ENCODE results near the gene SIGLEC11.
"Not testable (repeated sequence)": the region's sequence is repeated elsewhere in the genome, so short reads cannot be mapped to it uniquely, and the experiment has no call there.

The SIGLEC11 gene

DNA sequence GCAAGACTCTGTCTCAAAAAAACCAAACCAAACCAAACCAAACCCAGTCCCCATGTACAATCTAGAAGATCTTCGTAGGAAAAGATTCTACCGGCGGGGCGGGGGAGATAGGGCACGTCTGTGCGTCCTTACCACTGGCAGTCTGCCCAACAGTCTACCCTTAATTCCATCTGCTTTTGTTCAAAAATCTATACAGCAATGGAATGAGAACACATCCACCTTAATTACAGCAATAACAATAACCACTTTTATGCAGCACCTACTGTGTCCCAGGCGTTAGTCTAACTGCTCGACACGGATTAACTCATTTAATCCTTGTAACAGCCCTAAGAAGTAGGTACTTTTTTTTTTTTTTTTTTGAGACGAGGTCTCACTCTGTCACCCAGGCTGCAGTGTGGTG is 34.5 kb downstream of the SIGLEC11 start:
- DNase-seq (ENCODE audit: low read depth in 2 of 2), result no peak

DNA sequence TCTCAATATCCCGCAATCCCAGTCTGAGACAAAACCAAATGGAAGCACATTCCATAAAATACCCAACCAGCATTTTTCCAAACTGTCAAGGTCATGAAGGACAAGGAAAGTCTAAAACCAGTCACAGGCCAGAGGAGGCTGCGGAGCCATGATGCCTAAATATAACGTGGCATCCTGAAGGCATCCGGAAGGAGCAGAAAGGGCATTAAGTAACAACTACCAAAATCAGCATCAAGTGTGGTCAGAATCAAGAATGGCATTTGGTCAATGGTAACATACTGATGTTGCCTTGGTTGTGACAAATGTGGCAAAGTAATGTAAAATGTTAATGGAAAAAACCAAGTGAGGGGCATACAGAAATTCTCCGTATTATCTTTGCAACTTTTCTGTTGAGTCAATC is 35.5 kb downstream of the SIGLEC11 start:
- DNase-seq (ENCODE audit: low read depth in 2 of 2), result no peak

DNA sequence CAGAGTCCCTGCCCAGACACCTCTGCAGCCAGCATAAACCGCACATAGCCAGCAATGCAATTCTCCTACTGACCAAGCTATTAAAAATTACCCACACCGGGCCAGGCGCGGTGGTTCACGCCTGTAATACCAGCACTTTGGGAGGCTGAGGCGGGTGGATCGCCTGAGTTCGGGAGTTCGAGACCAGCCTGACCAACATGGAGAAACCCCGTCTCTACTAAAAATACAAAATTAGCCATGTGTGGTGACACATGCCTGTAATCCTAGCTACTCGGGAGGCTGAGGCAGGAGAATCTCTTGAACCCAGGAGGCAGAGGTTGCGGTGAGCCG is 36.1 kb downstream of the SIGLEC11 start:
- not testable (repeated sequence) for DNase-seq (ENCODE audit: low read depth in 2 of 2)

DNA sequence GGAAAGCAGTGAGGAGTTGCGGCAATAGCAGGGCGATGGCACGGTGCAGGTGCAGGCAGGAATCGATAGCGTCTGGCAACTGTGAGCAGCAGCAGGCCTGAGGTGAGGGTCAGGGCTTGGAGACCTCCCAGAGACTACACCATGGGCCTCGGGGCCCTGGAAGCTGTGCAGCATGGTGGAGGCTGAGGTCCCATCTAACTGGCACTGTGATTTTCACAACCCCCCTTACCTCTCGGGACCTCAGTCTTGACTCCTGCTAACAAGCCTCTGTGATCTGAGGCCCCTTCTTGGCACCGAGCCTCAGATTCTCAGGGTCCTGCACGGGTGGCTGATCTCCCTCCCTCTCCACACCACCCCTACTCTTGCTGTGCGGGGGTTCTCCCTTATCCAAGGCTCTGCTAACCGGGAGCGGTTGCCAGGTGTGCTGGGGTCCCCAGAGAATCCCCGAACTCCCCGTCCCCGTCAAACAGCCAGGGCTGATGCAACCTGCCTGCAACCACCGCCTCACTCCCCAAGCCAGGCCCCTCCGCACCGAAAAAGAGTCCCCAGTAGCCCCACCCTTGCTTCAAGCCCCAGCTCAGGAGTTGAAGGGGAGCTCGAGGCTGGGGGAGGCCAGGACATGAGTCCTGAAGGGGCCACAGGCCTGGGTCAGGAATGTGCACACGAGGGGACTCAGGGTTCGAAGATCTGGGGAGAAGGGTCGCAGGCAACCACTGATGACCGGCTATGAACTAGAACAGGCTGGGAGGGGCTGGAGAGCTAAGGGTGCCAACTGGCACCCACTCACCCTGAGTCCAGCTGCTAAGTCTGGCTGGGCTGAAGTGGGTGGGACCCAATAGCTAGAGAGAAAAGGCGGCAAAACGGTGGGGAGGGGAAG is 36.7 kb downstream of the SIGLEC11 start:
- no peak for DNase-seq (ENCODE audit: low read depth in 2 of 2)

DNA sequence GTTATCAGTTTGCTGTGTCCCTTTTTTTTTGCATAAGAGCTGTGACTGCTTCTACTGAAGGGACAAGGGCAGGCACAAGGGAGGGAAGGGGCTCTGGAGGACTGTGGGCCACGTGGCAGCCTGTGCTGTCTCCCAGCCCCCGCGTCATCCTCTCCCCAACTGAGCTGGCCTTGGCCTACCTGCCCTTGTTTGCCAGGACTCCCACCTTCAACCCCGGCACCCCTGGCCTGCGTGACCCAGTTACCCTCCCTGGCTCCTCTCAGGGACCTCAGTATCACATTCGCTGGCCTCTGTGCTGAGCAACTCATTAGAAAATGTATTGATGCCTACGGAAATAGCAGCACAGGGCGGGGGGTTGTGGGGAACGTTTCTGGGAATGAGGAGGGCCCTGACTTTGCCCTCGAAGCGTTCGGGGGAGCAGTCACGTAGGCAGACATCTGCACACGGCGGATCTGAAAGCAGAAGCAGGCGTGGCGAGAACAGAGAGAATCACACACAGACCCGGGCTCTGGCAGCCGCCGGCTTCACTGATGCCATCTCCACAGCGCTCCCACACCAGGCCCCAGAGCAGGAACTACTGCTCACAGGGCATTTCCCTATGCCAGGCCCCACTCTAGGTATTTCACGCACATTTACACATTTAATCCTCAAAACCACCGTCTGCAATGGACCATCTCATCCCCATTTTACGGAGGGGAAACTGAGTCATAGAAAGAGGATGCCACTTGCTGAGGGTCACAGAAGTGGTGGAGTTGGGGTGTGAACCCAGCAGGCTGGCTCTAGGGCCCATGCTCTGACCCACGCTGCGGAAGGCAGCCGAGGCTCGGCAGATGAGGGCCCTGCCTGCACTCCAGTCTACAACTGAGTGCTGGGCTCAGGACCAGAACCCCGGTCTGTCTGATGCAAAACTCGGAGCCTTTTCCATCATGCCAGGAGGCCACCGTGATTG is 37.6 kb downstream of the SIGLEC11 start:
- DNase-seq (ENCODE audit: low read depth in 2 of 2), result no peak

DNA sequence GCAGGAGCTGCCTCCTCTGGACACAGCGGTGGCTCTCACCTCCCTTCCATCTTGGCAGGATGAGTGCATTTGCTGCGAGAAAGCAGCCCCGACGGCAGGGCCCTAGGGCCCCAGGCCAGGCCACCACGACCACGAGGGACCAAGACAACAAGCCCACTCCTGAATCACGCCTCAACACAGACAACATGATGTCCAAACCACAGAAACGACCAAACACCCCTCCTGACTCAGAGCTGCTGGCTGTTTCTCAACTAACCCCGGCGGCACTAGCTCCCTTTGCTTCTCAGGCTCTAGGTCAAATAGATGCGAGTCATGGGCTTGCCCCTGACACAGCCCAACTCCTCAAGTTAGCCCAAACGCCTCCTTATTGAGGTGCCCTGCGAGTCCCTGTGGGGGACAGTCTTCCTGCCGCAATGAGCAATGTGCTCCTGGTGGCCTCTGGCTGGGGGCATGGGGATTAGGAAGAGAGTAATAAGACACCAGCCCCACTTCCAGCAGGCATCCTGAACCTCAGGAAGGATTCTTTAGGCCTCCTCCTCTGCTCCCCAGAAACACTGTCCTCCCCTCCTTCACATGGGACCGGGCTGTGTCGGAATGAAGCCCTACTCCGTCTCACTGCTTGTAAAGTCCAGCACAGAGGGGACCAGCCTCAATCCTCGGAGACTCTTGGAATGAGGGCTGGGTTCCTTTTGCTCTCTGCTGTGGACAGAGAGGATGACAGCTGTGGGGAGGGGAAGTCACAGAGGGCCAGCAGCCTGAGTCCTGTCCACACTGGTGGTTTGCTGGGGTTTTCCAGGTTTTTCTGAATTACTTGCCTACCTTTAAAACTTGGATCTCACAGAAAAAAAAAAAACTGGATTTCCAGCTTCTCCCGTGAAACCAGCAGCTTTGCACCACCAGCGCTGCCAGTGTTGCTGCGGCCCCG is 38.8 kb downstream of the SIGLEC11 start:
- no peak for DNase-seq (ENCODE audit: low read depth in 2 of 2)

DNA sequence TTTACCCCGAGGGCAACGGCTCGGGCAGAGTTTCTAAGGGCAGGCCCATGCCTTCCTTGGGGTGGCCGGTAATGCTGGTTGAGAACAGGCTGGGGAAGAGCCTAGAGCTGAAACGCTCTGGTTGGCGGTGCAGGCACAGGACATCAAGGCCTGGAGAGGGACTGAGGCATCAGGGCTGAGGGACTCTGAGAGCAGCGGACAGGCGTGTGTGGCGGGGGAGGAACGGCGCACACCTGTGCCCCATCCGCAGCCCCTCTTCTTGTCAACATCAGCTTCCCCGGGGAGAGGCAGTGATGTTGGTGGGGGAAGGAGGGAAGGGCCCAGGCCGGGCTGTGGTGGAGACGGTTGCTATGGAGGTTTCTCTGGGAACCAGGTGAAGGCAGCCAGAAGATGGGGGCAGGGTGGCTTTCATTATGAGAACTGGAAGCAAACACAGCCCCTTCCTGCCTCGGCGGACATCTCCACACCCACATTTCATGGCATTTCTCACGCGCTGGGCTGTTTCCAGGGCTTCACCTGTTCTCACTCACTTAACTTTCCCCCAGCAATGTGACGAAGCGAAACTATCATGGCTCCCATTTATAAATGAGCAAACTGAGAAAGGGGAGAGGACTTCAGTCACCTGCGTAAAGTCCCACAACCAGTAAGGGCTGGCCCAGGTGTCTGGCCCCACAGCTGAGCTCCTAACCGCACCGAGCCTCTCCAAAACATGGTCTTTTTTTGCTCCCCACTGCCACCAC is 40.2 kb downstream of the SIGLEC11 start:
- no peak for DNase-seq (ENCODE audit: low read depth in 2 of 2)

DNA sequence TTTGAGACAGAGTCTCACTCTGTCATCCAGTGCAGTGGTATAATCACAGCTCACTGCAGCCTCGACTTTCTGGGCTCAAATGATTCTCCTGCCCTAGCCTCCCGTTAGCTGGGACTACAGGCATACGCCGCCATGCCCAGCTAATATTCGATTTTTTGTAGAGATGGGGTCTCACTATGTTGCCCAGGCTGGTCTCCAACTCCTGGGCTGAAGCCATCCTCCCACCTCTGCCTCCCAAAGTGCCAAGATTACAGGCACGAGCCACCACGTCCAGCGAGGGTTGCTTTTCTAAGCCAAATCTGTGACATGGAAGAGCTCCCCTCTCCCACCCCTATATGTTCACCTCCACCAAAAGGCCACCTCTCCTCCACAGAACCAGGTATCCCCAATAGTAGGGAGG is 42.9 kb downstream of the SIGLEC11 start:
- no peak for DNase-seq (ENCODE audit: low read depth in 2 of 2)

DNA sequence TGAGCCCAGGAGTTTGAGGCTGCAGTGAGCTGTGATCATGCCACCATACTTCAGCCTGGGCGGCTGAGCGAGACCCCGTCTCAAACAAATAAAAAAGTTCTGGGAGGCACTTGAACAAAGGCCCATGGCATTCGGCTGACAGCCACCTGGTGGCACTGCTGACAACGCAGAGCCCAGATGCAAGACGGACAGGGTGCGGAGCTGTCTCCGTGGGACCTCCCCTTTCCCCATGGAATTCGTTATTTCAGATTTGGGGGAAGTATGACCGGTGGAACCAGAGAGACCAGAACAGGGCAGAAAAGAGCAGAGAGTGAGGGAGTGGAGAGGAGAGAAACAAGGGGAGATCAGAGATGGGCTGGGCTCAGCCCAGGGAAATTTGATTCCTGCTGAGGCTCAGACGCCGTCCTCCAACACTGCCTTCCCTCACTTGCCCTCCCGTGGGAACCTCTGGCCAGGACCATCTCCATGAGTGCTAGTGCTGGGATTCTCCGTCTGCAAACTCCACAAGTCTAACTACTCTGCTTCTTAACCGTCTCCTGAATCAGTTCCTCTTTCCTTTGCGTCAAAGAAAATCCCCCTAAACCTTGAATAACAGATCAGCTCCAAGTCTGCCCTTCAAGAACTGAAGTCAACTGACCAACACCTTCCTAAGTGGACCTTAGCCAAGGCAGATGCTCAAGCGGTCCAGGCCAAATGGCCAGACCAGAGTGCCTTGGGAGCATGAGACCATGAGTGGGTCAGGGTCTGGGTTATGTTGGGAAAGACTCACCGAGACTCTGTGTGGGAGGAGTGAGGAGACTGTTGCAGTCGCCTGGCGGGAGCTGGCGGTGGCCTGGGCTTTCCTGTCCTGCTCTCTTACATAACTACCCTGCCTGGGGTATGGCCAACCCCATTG is 43.9 kb downstream of the SIGLEC11 start:
- DNase-seq (ENCODE audit: low read depth in 2 of 2), result no peak

DNA sequence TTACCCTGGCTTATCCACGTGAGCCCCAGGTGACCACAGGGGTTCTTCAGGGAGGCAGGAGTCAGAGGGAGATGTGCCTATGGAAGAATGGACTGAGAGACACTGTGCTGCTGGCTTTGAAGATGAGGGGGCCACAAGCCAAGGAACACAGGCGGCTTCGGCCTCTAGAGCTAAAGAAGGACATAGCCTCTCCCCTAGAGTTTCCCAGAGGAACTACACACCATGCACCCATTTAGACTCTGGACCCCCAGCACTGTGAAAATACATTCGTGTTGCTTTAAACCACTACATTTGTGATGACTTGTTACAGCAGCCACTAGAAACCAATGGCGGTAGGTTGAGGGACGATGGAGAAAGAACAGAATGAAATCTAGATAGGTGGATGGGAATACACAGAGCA is 45.7 kb downstream of the SIGLEC11 start:
- no peak for DNase-seq (ENCODE audit: low read depth in 2 of 2)

DNA sequence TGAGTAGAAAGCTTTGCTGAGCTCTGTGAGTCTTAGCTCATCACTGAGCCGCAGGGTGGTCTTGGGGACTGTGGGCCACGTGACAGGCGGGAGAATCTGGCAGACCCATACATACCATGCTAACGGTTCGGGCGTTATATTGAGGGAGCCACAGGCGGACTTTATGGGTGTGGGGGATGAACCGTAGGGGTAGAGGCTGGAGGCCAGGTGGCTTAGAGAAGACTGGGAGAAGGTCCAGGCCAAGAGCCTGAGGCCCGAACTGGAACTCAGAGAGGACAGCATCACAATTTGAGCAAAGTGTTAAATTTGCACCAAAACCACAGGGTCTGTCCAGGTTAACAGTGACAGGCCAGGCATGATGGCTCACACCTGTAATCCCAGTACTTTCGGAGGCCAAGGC is 47.3 kb downstream of the SIGLEC11 start:
- DNase-seq (ENCODE audit: low read depth in 2 of 2), result no peak

DNA sequence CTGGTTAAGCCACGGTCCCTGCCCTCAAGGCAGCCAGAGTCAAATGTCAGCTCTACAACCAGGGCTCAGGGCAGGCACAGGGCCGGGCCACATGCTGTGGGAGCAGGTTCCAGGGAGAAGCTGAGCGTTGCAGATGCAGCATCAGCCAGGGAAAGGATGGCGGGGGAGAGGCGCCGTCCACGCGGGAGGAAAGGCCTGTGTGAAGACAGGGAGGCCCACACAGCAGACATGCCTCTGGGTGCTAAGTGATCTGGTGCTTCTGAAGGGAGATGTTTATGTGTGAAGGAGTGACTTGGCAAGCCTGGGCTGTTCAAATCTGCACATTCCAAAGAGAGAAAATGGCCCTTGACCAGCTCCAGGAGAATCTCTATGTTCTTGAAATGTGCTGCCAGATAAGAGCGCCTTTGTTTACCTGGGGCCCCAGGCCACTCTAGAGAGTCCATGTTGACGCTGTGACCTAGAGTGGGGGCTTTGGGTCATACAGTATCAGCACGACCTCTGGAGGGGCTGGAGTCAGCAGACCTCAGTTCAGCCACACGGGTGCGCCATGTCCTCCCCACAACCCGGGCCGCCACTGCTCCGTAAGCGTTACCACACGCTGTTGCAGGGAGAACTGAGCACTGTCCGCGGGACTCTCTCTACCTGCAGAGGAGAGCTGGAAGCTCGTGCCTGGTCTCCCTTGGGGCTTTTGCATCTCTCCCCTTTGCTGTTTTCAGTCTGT is 47.8 kb downstream of the SIGLEC11 start:
- DNase-seq (ENCODE audit: low read depth in 2 of 2), result no peak

DNA sequence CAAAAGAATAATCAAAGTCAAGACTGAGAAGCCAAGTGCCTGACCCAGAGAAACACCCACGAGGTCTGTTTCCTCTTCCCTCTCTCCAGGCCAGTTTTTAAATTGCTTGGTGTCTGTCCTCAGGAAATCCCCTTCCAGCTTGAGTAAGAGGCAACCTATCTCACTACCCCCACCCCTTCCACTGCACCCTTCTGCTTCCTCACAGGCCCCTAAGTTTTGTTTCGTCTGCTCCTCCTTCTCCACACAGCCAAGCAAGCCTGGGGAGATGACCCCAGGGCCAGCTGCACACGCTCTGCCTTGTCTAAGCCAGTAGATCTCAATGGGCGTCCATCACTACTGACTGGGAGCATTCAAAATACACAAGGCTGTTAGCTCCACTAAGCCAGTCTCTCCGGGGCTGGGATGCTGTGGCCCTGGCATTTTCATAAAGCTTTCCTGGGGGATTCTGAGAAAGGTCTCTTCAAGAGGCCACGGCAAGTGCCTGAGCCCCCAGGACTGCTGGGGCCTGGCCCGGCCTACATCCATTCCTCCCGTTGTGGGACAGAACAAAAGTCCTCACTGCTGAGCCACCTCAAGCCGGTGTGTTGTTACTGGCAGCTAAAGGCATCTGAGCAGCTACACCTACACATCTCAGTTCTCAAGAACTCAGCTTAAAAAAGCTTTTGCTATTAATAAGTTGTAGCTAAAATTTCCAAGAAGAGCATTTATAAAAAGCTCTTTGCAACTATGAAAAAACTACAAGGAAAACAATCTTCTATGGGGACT is 49.4 kb downstream of the SIGLEC11 start:
- DNase-seq (ENCODE audit: low read depth in 2 of 2), result no peak

DNA sequence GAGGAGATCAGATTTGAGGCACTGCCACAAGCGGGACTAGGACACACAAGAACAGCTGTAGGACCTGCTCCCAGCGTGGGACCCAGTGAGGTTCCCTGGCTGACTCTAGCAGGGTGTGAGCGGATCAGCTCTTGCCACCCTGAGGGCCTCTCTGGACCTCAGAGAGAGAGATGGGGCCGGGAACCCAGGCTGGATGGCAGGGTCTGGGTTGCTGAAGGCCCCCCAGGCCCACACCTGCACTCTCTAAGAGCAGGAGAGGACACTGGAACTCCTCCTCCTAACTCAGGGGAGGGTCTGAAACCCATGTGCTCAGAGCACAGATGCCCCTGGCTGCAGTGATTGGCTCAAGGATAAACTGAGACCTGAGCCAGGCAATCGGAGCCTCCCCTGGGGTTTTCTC is 50.8 kb downstream of the SIGLEC11 start:
- no peak for DNase-seq (ENCODE audit: low read depth in 2 of 2)

DNA sequence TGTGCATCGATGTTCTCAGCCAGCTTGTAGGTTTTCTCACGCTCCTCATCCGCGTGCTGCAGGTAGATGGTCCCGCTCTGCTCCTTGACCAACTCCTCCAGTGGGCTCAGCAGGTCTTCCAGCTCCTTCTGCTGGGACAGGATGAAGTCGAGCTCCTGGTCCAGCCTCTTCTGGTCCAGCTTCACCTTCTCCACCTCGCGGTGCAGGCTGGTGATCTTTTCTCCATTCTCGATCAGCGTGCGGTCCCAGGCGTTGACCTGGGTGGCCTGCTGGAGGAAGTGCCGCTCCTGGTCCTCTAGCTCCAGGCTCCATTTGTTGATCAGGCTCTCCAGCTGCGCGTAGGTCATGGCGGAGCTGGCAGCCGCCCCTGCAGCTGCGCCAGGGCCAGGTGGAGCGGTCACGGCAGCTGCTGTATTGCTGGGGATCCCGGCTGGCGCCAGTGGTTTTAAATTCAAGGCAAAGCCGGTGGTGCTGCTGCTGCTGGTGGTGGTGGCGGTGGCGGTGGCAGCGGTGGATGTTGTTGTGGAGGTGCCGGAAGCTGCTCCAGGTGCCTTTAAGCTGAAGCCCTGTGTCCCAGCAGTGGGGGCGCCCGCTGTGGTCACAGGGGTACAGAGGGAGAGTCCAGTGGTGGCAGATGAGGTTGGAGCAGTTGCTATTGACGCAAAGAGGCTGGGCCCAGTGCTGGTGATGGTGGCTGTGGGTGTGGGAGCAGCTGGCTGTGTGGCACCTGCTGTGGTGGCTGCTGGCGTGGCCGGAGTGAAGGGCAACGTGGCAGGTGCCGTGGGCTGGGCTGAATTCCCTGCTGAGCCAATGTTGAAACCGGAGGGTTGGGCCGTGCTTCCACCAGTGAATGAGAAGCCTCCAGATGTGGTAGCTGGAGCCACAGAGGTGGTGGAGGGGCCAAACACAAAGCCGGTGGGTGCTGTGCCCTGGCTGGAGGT is 52.2 kb downstream of the SIGLEC11 start:
- DNase-seq (ENCODE audit: low read depth in 2 of 2), result no peak

DNA sequence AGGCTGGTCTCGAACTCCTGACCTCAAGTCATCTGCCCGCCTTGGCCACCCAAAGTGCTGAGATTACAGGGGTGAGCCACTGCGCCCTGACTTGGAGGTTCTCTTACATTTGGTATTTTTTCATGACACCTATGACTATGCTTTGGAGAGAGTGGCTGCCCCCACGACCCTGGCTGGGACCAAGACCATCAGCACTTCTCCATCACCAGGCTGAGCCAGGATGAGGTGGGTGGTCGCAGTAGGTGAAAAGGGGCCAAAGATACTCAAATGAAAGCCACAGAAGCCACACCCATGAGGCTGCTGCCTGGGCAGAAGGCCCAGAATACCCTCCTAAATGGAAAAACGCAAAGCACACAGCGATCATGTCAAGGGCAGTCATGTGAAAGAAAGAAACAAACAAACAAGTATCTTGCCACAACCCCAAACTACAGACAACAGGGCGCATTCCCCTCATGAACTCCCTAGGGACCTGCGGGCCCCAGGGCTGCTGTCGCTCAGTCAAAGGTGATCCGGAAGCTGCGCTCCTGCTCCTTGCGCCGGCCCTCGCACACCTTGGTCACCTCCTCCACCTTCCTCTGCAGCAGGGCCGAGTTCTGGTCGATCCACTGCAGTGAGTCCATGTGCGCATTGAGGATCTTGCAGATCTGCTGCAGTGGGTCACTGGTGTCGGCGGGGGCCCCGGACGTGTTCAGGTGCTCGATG is 53.1 kb downstream of the SIGLEC11 start:
- no peak for DNase-seq (ENCODE audit: low read depth in 2 of 2)

All from stimulated activated CD4-positive, alpha-beta T cell treated with anti-CD3 and anti-CD28 coated beads, Interleukin-12 subunit alpha, Interleukin-12 subunit beta, amount 100 ng/mL, for 24 hours (primary cell).